ENCODE results near the gene PGA4. TPM values are rescaled to one million over a fixed set of nuclear protein-coding genes. Genes with fewer than 3 reads are reported as not detected.
"Not testable (repeated sequence)": the region's sequence is repeated elsewhere in the genome, so short reads cannot be mapped to it uniquely, and the experiment has no call there.

PGA4 gene
- total and polyA plus RNA-seq, 2 of the 8 experiments (the other 6 are each of a cell fraction or from before 2014, with no cell fraction given): 1.3 TPM; not detected in 1

GRCh38 chr11:61245284-61245964 is 23.3 kb downstream of the PGA4 start:
- H2BK20ac ChIP-seq (ENCODE audit: low read length); H3K14ac ChIP-seq (ENCODE audit: insufficient read length); H2BK12ac ChIP-seq (ENCODE audit: low read depth, low read length); H3K79me1 ChIP-seq (ENCODE audit: low read depth, low read length); H3K27ac ChIP-seq (ENCODE audit: low read depth, low read length); CTCF ChIA-PET (ENCODE audit: partially characterized antibody); H4K5ac ChIP-seq (ENCODE audit: insufficient read length, low read depth, low read length); H3K56ac ChIP-seq (replicated peaks; ENCODE audit: insufficient read length, low read depth, low read length); H2AK5ac ChIP-seq (ENCODE audit: low read depth, low read length); POLR2A ChIA-PET (ENCODE audit: partially characterized antibody); H3K23me2 ChIP-seq (ENCODE audit: low read depth, low read length); H3K9ac ChIP-seq (replicated peaks in 1 of 4; ENCODE audit: extremely low read depth in 1 of 4, low read depth in 3 of 4, low read length in 3 of 4); H2BK5ac ChIP-seq (ENCODE audit: low read depth, low read length); H3K4me1 ChIP-seq (replicated peaks in 1 of 4; ENCODE audit: control insufficient read depth in 3 of 4, insufficient read depth in 4 of 4, low read length in 3 of 4); H2BK15ac ChIP-seq (ENCODE audit: low read length); H3K4ac ChIP-seq (replicated peaks; ENCODE audit: insufficient read length, low read depth, low read length); H3K4me3 ChIP-seq (ENCODE audit: extremely low read depth in 1 of 4, insufficient read depth in 2 of 4, low read depth in 3 of 4, low read length in 4 of 4); H2BK120ac ChIP-seq (replicated peaks; ENCODE audit: low read depth, low read length); FAIRE-seq; H3K18ac ChIP-seq (ENCODE audit: extremely low read depth, low read length); H2AFZ ChIP-seq (ENCODE audit: low read length); DNase-seq (ENCODE audit: low read depth in 1 of 2, low spot score in 2 of 2); H3K4me2 ChIP-seq (ENCODE audit: insufficient read depth in 1 of 2, low read depth in 2 of 2, low read length in 2 of 2); H4K8ac ChIP-seq (ENCODE audit: extremely low read depth, insufficient read depth, low read length); H3K36me3 ChIP-seq (ENCODE audit: control insufficient read depth in 2 of 4, insufficient read depth in 4 of 4, low read length in 3 of 4); H4K91ac ChIP-seq (replicated peaks; ENCODE audit: insufficient read length, low read length); H4K20me1 ChIP-seq (replicated peaks in 1 of 2; ENCODE audit: control insufficient read depth in 1 of 2, insufficient read depth in 2 of 2, low read length in 2 of 2); H3K79me2 ChIP-seq (ENCODE audit: control insufficient read depth in 1 of 2, insufficient read depth in 2 of 2, low read length in 2 of 2); H3K27me3 ChIP-seq (replicated peaks in 1 of 4; ENCODE audit: control insufficient read depth in 3 of 4, extremely low read depth in 1 of 4, insufficient read depth in 3 of 4, low read length in 3 of 4); H3K9me3 ChIP-seq (ENCODE audit: insufficient read depth in 2 of 2, low read depth in 1 of 2, low read length in 1 of 2); H3K23ac ChIP-seq (ENCODE audit: insufficient read length): not testable (repeated sequence)
- WGBS, 2 experiments (ENCODE audit: extremely low coverage in 1 of 2, insufficient coverage in 1 of 2, insufficient read length in 1 of 2, insufficient replicate concordance in 2 of 2, low coverage in 1 of 2, low lambda C conversion rate in 2 of 2, missing lambda C conversion rate in 1 of 2): no CpG with 5 or more reads among the region's 10 CpGs

DNA sequence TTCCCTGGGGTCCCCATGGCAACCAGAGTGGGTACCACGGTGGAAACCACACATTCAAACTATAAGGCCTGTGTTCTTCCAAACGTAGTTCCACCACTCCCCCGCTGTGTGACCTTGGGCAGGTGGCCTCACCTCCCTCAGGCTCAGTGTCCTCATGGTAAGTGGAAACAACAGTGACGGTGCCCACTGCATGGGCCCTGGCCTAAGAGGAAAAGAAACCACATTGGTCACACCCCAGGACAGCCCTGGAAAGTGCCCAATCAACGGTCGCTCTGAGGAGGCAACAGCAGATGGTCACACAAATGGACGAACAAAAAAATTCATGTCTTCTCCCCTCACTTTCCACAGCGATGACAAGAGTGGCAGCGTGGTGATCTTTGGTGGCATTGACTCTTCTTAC is 25.9 kb downstream of the PGA4 start:
- H4K5ac ChIP-seq (ENCODE audit: insufficient read length, low read depth, low read length); H4K20me1 ChIP-seq (replicated peaks in 1 of 2; ENCODE audit: control insufficient read depth in 1 of 2, insufficient read depth in 2 of 2, low read length in 2 of 2); DNase-seq (ENCODE audit: low read depth in 1 of 2, low spot score in 2 of 2); H2BK15ac ChIP-seq (ENCODE audit: low read length); H3K4ac ChIP-seq (replicated peaks; ENCODE audit: insufficient read length, low read depth, low read length); H3K23ac ChIP-seq (ENCODE audit: insufficient read length); H3K79me1 ChIP-seq (ENCODE audit: low read depth, low read length); H3K27me3 ChIP-seq (replicated peaks in 1 of 4; ENCODE audit: control insufficient read depth in 3 of 4, extremely low read depth in 1 of 4, insufficient read depth in 3 of 4, low read length in 3 of 4); H3K56ac ChIP-seq (replicated peaks; ENCODE audit: insufficient read length, low read depth, low read length); POLR2A ChIA-PET (ENCODE audit: partially characterized antibody); H3K9ac ChIP-seq (replicated peaks in 1 of 4; ENCODE audit: extremely low read depth in 1 of 4, low read depth in 3 of 4, low read length in 3 of 4); H2BK20ac ChIP-seq (ENCODE audit: low read length); H2BK12ac ChIP-seq (ENCODE audit: low read depth, low read length); FAIRE-seq; H3K36me3 ChIP-seq (ENCODE audit: control insufficient read depth in 2 of 4, insufficient read depth in 4 of 4, low read length in 3 of 4); H3K18ac ChIP-seq (ENCODE audit: extremely low read depth, low read length); H3K79me2 ChIP-seq (ENCODE audit: control insufficient read depth in 1 of 2, insufficient read depth in 2 of 2, low read length in 2 of 2); H3K4me1 ChIP-seq (replicated peaks in 1 of 4; ENCODE audit: control insufficient read depth in 3 of 4, insufficient read depth in 4 of 4, low read length in 3 of 4); H3K14ac ChIP-seq (ENCODE audit: insufficient read length); H3K27ac ChIP-seq (ENCODE audit: low read depth, low read length); H3K9me3 ChIP-seq (ENCODE audit: insufficient read depth in 2 of 2, low read depth in 1 of 2, low read length in 1 of 2); H3K4me2 ChIP-seq (ENCODE audit: insufficient read depth in 1 of 2, low read depth in 2 of 2, low read length in 2 of 2); H2BK120ac ChIP-seq (replicated peaks; ENCODE audit: low read depth, low read length); H4K91ac ChIP-seq (replicated peaks; ENCODE audit: insufficient read length, low read length); H4K8ac ChIP-seq (ENCODE audit: extremely low read depth, insufficient read depth, low read length); H3K4me3 ChIP-seq (ENCODE audit: extremely low read depth in 1 of 4, insufficient read depth in 2 of 4, low read depth in 3 of 4, low read length in 4 of 4); H3K23me2 ChIP-seq (ENCODE audit: low read depth, low read length); H2BK5ac ChIP-seq (ENCODE audit: low read depth, low read length); H2AK5ac ChIP-seq (ENCODE audit: low read depth, low read length); H2AFZ ChIP-seq (ENCODE audit: low read length): not testable (repeated sequence)
- CTCF ChIA-PET (ENCODE audit: partially characterized antibody): interaction anchor here (4.8 kb wide), 1 partner anchor 137 kb away, joined by 19 read pairs; no protein-coding TSS in a partner anchor
- WGBS, 2 experiments (ENCODE audit: extremely low coverage in 1 of 2, insufficient coverage in 1 of 2, insufficient read length in 1 of 2, insufficient replicate concordance in 2 of 2, low coverage in 1 of 2, low lambda C conversion rate in 2 of 2, missing lambda C conversion rate in 1 of 2): 88% methylated on average over 8 of the region's 9 CpGs; no CpG with 5 or more reads in 1 of the 2 experiments
